ENCODE data around the gene TNNT2.

The TNNT2 gene

DNA sequence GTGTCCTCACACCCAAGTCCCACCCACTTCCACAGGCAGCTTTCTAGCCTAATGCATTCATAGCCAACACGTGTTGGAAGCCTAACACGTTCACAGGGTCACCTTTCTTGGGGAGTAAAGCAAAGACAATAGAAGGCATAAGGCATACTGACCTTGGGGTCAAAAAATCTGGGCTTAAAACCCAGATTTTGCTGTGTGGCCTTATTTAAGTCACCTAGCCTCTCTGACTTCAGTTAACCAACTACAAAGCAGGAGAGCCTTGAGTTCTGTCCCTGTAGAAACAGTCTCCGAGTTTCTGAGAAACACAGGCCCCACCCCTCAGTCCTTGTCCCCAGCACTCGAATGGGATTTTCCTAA lies 1.4 kb downstream of the TNNT2 start:
- peaks cover 15% of the 10 kb centered on the region for H3K27me3 Mint-ChIP-seq
- H3K9me3 Mint-ChIP-seq = no peaks in the 10 kb centered on the region
- no peak overlapping the region for H3K4me3 Mint-ChIP-seq
- no peak overlapping the region for H3K27ac Mint-ChIP-seq
- no peaks in the 10 kb centered on the region for H3K4me1 Mint-ChIP-seq (ENCODE audit: low read depth)
- H3K36me3 Mint-ChIP-seq (ENCODE audit: low read depth) = no peaks in the 10 kb centered on the region

DNA sequence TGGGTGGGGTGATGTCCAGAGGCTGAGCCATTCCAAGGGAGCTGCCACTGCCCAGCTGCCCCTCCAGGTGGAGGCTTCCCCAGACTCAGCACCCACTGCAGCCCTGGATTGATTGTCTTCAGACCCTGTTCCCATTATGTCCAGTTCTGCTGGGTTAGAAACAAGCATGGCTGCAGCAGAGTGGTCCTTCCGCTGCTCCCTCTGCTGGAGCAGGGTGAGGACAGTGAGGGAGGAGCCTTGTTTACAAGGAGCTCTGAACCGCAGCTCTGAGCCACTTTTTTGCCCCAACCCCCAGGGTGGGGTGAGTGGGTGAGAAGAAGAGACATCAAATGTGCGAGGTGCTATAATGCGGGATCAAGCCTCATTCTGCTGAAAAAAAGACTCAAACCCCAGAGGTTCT lies 2.3 kb downstream of the TNNT2 start:
- Mint-ChIP-seq H3K9me3 (no peaks in the 10 kb centered on the region), H3K27ac (no peak overlapping the region), H3K36me3 (ENCODE audit: low read depth) (no peaks in the 10 kb centered on the region), H3K4me1 (ENCODE audit: low read depth) (no peaks in the 10 kb centered on the region), H3K27me3 (peaks cover 15% of the 10 kb centered on the region), H3K4me3 (no peak overlapping the region)

DNA sequence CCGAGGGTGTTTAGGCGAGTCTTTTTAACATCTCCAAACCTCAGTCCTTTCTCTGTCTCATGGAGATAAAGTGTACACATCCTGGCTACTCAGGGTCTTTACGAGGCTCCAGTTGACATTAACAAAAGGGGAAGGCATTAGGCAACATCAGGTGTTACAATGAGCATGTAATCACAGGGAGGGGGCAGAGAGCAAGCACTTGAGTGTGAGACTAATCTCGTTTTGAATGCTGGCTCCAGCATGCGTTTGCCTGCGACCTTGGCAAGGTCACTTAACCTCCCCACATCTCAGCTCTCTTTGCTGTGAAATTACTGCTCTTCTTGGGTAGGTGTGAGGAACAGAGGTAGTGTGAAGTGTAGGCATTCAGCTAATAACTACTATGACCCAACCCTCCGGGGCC lies 3.1 kb downstream of the TNNT2 start:
- no peaks in the 10 kb centered on the region for H3K9me3 Mint-ChIP-seq
- no peaks in the 10 kb centered on the region for H3K36me3 Mint-ChIP-seq (ENCODE audit: low read depth)
- H3K27me3 Mint-ChIP-seq = peaks cover 15% of the 10 kb centered on the region
- H3K4me3 Mint-ChIP-seq = no peak overlapping the region
- H3K4me1 Mint-ChIP-seq (ENCODE audit: low read depth) = no peaks in the 10 kb centered on the region
- H3K27ac Mint-ChIP-seq = no peak overlapping the region

DNA sequence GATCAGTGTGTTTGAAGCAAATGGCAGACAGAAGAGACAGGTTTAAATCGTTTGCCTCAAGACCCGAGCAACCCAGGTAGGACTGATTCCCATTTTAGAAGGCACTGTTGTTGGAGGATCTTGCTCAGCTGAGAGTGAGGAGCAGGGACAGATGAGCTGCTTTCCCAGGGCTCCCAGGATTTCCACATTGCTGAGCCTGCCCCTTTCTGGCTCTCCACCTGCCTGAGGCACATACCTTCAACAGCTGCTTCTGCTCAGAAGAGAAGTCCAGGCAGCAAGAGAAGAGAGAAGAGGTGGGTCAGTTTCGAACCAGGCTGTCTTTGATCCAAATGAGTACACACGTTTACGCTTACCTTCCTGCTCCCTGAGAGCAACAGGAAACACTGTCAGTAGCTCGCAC lies 5.7 kb downstream of the TNNT2 start:
- peaks cover 19% of the 10 kb centered on the region for H3K27me3 Mint-ChIP-seq
- no peaks in the 10 kb centered on the region for H3K4me1 Mint-ChIP-seq (ENCODE audit: low read depth)

DNA sequence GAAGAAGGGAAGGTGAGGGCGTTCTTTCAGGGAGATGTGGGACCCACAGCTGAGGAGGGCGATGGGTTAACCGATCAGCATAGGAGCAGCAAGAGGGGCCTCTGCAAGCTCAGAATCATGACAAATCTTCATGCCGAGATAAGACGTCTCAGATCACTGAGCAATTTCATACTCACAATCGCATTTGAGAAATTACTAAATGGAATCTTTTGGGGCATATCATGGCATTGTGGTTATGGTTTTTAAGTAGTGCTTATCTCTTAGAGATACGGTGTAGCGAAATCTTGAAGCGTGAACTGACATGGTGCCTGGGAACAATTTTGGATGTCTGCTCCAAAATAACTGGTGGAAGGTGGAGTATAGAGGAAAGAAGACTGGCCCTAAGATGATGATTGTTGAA lies 6.2 kb downstream of the TNNT2 start:
- Mint-ChIP-seq H3K4me3 (no peak overlapping the region), H3K9me3 (no peaks in the 10 kb centered on the region), H3K4me1 (ENCODE audit: low read depth) (no peaks in the 10 kb centered on the region), H3K36me3 (ENCODE audit: low read depth) (no peaks in the 10 kb centered on the region), H3K27ac (no peak overlapping the region), H3K27me3 (peaks cover 19% of the 10 kb centered on the region)

More for the DNA sequence above, 5.7 kb downstream of the TNNT2 start:
- H3K4me3 Mint-ChIP-seq = no peak overlapping the region
- H3K9me3 Mint-ChIP-seq = no peaks in the 10 kb centered on the region
- H3K36me3 Mint-ChIP-seq (ENCODE audit: low read depth) = no peaks in the 10 kb centered on the region
- H3K27ac Mint-ChIP-seq = no peak overlapping the region

DNA sequence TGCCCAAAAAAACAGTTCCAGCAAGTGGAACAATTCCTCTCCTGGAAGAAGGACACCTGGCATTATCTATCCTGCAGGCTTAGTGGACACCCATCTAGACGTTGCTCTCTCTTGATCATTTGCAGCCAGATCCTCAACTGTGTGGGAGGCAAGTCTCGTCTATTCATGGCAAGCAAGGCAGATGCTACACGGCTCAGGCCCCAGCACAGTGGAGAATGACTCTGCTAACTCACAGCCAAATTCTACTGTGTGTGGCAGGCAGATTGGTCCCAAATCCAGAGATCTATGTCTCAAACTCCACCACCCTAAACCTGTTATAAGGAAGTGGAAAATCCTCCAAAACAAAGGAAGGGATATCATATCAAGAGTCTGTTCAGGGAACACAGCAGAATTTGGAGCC lies 7.0 kb downstream of the TNNT2 start:
- Mint-ChIP-seq H3K27ac (no peak overlapping the region), H3K36me3 (ENCODE audit: low read depth) (no peaks in the 10 kb centered on the region), H3K9me3 (no peaks in the 10 kb centered on the region), H3K4me1 (ENCODE audit: low read depth) (no peaks in the 10 kb centered on the region), H3K27me3 (peaks cover 19% of the 10 kb centered on the region), H3K4me3 (no peak overlapping the region)

DNA sequence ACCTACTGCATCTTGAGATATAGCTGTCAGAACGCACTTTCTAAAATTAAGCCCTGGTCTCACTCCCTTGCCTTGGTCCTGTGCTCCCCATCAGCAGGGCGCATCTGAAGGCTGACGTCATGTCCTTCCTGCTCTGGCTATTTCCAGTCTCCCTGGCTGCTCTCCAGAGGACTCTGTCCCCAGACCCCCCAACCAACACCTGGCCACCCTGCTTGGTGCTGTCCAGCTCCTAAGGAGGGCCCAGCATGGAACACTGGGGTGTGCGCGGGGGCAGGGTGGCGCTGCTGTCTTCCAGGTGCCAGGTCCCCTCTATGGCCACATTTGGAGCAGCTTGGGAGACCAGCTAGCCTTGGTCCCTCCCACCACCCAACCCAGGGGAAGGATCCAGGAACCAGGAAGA lies 8.3 kb downstream of the TNNT2 start:
- Mint-ChIP-seq H3K4me3 (no peak overlapping the region), H3K27me3 (peaks cover 19% of the 10 kb centered on the region), H3K36me3 (ENCODE audit: low read depth) (no peaks in the 10 kb centered on the region)

DNA sequence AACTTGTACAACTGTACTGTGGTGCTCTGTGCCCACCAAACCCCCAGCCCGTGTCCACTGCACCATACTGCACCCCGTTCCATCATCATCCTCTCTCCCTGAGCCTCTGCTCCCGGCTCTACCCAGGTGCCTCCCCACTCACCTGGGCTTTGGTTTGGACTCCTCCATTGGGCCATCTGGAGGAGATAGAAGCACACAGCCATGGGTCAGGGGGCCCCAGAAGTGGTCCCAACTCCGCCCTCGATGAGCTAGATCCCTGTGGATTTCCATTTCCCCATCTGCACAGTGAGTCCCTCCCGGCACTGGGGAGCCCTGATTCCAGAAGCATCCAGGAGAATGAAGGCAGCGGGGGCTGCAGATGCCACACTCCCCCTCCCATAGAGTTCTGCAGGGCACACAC lies 10.8 kb downstream of the TNNT2 start:
- H3K9me3 Mint-ChIP-seq = no peaks in the 10 kb centered on the region
- peaks cover 16% of the 10 kb centered on the region for H3K27me3 Mint-ChIP-seq
- H3K36me3 Mint-ChIP-seq (ENCODE audit: low read depth) = no peaks in the 10 kb centered on the region
- no peak overlapping the region for H3K27ac Mint-ChIP-seq
- no peaks in the 10 kb centered on the region for H3K4me1 Mint-ChIP-seq (ENCODE audit: low read depth)
- no peak overlapping the region for H3K4me3 Mint-ChIP-seq

More for the DNA sequence above, 8.3 kb downstream of the TNNT2 start:
- Mint-ChIP-seq H3K27ac (no peak overlapping the region), H3K9me3 (no peaks in the 10 kb centered on the region), H3K4me1 (ENCODE audit: low read depth) (no peaks in the 10 kb centered on the region)

DNA sequence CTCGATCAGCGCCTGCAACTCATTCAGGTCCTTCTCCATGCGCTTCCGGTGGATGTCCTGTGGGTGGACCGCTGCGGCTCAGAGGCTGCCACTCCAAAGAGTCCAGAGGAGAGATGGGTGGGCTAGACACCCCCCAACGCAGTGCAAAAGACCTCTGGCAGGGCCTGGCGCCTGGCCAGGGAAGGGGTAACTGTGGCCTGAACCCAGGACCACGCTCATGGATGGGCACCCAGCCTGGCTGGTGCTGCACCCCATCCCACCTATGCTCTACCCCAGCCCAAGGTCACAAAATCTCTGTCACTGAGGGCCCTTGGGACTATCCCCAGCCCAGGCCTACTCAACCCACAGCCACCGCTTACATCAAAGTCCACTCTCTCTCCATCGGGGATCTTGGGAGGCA lies 12.2 kb downstream of the TNNT2 start:
- Mint-ChIP-seq H3K36me3 (ENCODE audit: low read depth) (no peaks in the 10 kb centered on the region), H3K4me1 (ENCODE audit: low read depth) (no peaks in the 10 kb centered on the region), H3K27ac (no peak overlapping the region), H3K9me3 (no peaks in the 10 kb centered on the region), H3K27me3 (peaks cover 12% of the 10 kb centered on the region), H3K4me3 (no peak overlapping the region)

DNA sequence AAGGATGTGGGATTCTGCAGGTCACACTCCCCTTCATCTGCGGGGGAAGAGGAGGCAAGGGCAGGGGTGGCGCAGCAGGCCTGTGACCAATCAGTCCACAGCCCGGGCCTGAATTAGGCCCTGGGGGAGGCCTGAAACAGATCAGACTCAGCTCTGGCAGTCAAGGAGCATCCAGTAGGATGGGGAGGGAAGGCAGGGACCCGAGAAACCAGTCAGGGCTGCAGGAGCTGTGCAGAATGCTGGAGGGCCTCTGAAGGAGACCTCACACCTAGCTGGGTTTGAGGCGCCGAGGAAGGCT lies 12.7 kb downstream of the TNNT2 start:
- peaks cover 12% of the 10 kb centered on the region for H3K27me3 Mint-ChIP-seq
- H3K4me1 Mint-ChIP-seq (ENCODE audit: low read depth) = no peaks in the 10 kb centered on the region
- H3K4me3 Mint-ChIP-seq = no peak overlapping the region
- no peaks in the 10 kb centered on the region for H3K36me3 Mint-ChIP-seq (ENCODE audit: low read depth)
- H3K9me3 Mint-ChIP-seq = no peaks in the 10 kb centered on the region
- H3K27ac Mint-ChIP-seq = no peak overlapping the region

DNA sequence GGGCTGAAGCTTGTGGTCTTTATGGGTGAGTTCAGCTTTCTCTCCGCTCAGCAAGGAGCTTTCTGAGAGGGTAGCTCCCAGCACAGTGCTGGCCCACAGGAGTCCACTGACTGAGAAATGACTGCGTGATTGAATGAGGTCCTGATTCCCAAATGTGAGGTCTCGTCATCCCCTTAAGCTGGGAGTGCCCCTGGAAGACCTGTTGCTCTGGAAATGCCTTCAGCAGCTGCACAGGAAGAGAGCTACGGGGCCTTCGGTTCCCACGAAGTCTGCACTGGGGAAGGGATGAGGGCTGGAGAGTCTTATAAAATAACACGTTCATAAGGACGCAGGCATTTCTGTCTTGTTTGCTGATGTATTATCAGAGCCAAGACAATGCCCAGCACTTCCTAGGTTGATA lies 14.0 kb downstream of the TNNT2 start:
- H3K27me3 Mint-ChIP-seq = peaks cover 8% of the 10 kb centered on the region
- H3K36me3 Mint-ChIP-seq (ENCODE audit: low read depth) = no peaks in the 10 kb centered on the region
- no peak overlapping the region for H3K27ac Mint-ChIP-seq
- no peak overlapping the region for H3K4me3 Mint-ChIP-seq
- no peaks in the 10 kb centered on the region for H3K9me3 Mint-ChIP-seq
- no peaks in the 10 kb centered on the region for H3K4me1 Mint-ChIP-seq (ENCODE audit: low read depth)

DNA sequence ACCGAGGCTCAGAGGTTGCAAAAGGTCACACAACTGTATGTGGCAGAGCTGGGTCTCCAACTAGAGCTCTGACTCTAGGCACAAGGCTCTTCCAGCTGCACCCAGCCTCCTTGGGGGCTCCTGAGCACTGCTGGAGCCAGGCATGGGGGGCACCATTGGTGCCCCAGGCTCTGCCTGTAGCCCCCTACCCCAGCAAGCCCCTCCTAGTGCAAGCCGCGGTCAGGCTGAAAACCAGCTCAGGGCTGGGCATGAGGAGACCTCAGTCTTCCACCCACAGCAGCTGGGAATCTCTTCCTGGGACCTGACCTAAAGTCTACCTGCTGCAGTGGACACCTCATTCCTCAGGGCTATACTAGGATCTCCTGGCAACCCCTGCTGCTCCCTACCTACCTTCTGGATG lies 14.6 kb downstream of the TNNT2 start:
- Mint-ChIP-seq H3K4me1 (ENCODE audit: low read depth) (no peaks in the 10 kb centered on the region), H3K27ac (no peak overlapping the region), H3K4me3 (no peak overlapping the region), H3K27me3 (peaks cover 8% of the 10 kb centered on the region), H3K36me3 (ENCODE audit: low read depth) (no peaks in the 10 kb centered on the region), H3K9me3 (no peaks in the 10 kb centered on the region)

DNA sequence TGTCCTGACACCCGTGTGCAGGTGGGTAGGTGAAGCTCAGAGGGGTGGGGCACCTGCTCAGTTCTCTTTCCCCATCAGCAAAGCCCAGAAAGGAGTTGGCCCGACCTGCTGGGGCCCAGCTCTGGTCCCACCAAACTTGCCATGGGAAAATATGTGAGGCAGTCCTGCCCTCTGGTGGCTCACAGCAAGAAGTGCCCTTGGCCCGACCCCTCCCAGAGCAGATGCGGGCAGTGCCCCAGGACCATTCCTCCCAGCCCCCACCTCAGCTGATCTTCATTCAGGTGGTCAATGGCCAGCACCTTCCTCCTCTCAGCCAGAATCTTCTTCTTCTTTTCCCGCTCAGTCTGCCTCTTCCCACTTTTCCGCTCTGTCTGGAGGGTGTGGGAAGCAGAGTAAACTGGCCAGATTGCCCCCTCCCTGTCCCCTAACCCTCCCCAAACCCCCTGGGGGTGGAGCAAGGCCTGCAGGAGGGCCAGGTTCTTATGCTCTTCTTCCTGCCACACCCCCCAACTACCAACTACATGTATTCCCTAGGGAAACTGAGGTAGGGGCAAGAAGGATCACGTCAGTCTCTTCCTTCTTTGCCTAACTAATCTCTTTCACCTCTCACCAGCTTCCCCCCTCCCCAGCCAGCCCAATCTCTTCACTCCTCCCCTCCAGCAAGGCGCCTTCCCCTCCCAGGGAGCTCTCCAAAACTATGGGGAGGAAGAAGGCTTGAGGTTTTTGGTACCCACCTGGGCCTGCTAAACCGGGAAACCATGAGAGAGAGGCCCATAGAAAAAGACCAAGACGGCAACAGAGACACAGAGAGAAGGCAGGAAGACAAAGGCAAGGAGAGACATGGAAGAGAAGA lies 15.6 kb downstream of the TNNT2 start:
- no peaks in the 10 kb centered on the region for H3K36me3 Mint-ChIP-seq (ENCODE audit: low read depth)
- no peak overlapping the region for H3K4me3 Mint-ChIP-seq
- no peak overlapping the region for H3K27ac Mint-ChIP-seq
- H3K4me1 Mint-ChIP-seq (ENCODE audit: low read depth) = no peaks in the 10 kb centered on the region
- H3K27me3 Mint-ChIP-seq = peaks cover 8% of the 10 kb centered on the region
- no peaks in the 10 kb centered on the region for H3K9me3 Mint-ChIP-seq

DNA sequence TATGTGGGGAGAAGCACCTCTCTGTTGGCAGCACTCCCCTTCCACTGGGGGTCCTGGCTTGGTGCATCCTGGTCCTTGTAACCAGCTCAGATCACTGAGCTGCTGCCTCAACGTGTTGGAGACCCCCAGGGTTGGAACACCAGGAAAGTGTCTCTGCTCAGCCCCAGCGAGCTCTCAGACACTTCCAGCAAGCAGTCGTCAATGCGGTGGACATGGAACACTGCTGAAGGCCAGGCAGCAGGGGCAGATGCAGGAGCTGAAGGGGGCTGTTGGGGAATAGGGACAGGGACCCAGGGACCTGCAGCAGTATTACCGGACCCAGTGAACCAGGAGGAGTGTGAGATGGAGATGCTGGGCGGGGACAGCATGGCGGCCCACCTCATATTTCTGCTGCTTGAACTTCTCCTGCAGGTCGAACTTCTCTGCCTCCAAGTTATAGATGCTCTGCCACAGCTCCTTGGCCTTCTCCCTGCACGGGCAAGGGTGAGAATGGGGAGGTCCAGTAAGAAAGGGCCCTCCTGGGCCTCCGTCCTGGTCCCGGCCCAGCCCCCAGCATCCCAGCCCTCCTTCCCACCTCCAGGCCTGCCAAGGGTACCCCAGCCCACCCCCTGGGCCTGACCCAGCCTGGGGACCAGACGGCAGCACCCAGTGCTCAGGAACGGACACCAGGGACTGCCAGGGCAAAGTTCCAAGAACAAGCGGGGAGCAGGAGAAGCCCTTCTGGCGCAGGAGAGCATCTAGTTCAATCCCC lies 16.4 kb downstream of the TNNT2 start:
- Mint-ChIP-seq H3K9me3 (no peaks in the 10 kb centered on the region), H3K27ac (no peak overlapping the region), H3K4me3 (no peak overlapping the region), H3K27me3 (peaks cover 8% of the 10 kb centered on the region), H3K36me3 (ENCODE audit: low read depth) (no peaks in the 10 kb centered on the region), H3K4me1 (ENCODE audit: low read depth) (no peaks in the 10 kb centered on the region)

DNA sequence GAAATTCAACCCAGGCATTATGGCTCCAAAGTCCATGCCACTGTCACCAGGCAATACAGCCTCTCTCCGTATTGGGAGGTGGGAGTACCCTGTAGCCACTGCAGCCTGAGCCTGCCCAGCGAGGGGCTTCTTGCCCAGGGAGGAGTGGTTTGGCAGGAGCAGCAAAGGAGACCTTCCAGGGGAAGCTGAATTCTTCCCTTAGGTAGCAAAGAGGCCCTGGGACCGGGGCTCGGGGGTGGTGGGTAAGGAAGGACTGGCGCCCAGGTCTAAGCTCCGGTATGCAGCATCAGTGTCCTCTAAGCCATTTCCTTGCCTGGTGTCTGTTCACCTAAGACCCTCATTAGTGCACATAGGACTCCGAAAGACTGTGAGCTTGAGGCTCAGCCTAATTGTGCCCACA lies 17.0 kb downstream of the TNNT2 start:
- Mint-ChIP-seq H3K4me3 (no peak overlapping the region), H3K27me3 (peaks cover 8% of the 10 kb centered on the region), H3K27ac (no peak overlapping the region), H3K4me1 (ENCODE audit: low read depth) (no peaks in the 10 kb centered on the region), H3K36me3 (ENCODE audit: low read depth) (no peaks in the 10 kb centered on the region), H3K9me3 (no peaks in the 10 kb centered on the region)

DNA sequence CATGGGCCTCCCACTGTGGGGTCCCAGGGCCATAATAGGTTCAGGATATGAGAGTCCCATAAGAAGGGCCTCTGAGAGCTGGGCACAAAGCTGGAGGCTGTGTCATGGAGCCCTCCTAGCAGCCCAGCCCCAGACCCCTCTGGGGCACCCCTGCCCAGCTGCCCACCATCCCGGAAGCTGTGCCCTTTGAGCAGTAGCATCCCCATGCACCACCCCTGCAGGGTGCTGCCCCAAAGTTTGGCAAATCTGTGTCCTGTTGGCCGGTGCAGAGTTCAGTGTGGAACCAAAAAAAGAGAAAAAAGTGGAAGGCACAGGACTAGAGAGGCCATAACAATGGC lies 17.6 kb downstream of the TNNT2 start:
- Mint-ChIP-seq H3K27me3 (peaks cover 8% of the 10 kb centered on the region), H3K4me1 (ENCODE audit: low read depth) (no peaks in the 10 kb centered on the region), H3K27ac (no peak overlapping the region), H3K9me3 (no peaks in the 10 kb centered on the region), H3K4me3 (no peak overlapping the region), H3K36me3 (ENCODE audit: low read depth) (no peaks in the 10 kb centered on the region)
